Measurements from ENCODE around the gene DOLPP1. TPM values are rescaled to one million over a fixed set of nuclear protein-coding genes. Genes with fewer than 3 reads are reported as not detected.

Gene DOLPP1
- total and polyA plus RNA-seq, 2 of the 8 experiments (the other 6 are each of a cell fraction or from before 2014, with no cell fraction given): 36.0 to 45.3 TPM

GRCh38 chr9:129124506-129125069 is 43.7 kb downstream of the DOLPP1 start:
- H2AFZ ChIP-seq (ENCODE audit: low read length): no peak overlapping the region
- TF ChIP-seq YY1 (IDR thresholded peaks at IDR 0.05; ENCODE audit: low read depth, low read length) (no peak), CTCF (IDR thresholded peaks at IDR 0.05; ENCODE audit: control extremely low read depth in 1 of 3, insufficient read depth in 1 of 3, low read depth in 1 of 3, low read length in 3 of 3) (no peak)

More at GRCh38 chr9:129124506-129125069, 43.7 kb downstream of the DOLPP1 start:
- Histone ChIP-seq H4K91ac (replicated peaks; ENCODE audit: insufficient read length, low read length) (no peak overlapping the region), H2AK5ac (ENCODE audit: low read depth, low read length) (no peak overlapping the region), H3K79me2 (ENCODE audit: control insufficient read depth in 1 of 2, insufficient read depth in 2 of 2, low read length in 2 of 2) (peaks cover 3 to 26% of the 10 kb centered on the region in 2 experiments; a peak in 2 of 4 replicates), H3K9ac (replicated peaks in 1 of 4; ENCODE audit: extremely low read depth in 1 of 4, low read depth in 3 of 4, low read length in 3 of 4) (no peak overlapping the region), H3K36me3 (ENCODE audit: control insufficient read depth in 2 of 4, insufficient read depth in 4 of 4, low read length in 3 of 4) (peaks cover 12 to 53% (median 24%) of the 10 kb centered on the region in 4 experiments; a peak in 5 of 8 replicates), H3K4me2 (ENCODE audit: insufficient read depth in 1 of 2, low read depth in 2 of 2, low read length in 2 of 2) (no peak overlapping the region), H4K20me1 (replicated peaks in 1 of 2; ENCODE audit: control insufficient read depth in 1 of 2, insufficient read depth in 2 of 2, low read length in 2 of 2) (peaks cover 0 to 4% of the 10 kb centered on the region in 2 experiments), H3K23ac (ENCODE audit: insufficient read length) (no peak overlapping the region), H3K23me2 (ENCODE audit: low read depth, low read length) (no peaks in the 10 kb centered on the region), H3K4me3 (ENCODE audit: extremely low read depth in 1 of 4, insufficient read depth in 2 of 4, low read depth in 3 of 4, low read length in 4 of 4) (no peak overlapping the region), H3K4me1 (replicated peaks in 1 of 4; ENCODE audit: control insufficient read depth in 3 of 4, insufficient read depth in 4 of 4, low read length in 3 of 4) (peaks cover 9 to 18% (median 12%) of the 10 kb centered on the region in 4 experiments), H3K18ac (ENCODE audit: extremely low read depth, low read length) (no peak overlapping the region), H4K5ac (ENCODE audit: insufficient read length, low read depth, low read length) (no peak overlapping the region), H3K79me1 (ENCODE audit: low read depth, low read length) (peaks cover 15% of the 10 kb centered on the region), H3K4ac (replicated peaks; ENCODE audit: insufficient read length, low read depth, low read length) (no peak overlapping the region), H4K8ac (ENCODE audit: extremely low read depth, insufficient read depth, low read length) (no peak overlapping the region), H2BK20ac (ENCODE audit: low read length) (no peak overlapping the region), H3K27me3 (replicated peaks in 1 of 4; ENCODE audit: control insufficient read depth in 3 of 4, extremely low read depth in 1 of 4, insufficient read depth in 3 of 4, low read length in 3 of 4) (no peaks in the 10 kb centered on the region), H3K56ac (replicated peaks; ENCODE audit: insufficient read length, low read depth, low read length) (no peak overlapping the region), H3K27ac (ENCODE audit: low read depth, low read length) (no peak overlapping the region), H3K9me3 (ENCODE audit: insufficient read depth in 2 of 2, low read depth in 1 of 2, low read length in 1 of 2) (no peaks in the 10 kb centered on the region), H3K14ac (ENCODE audit: insufficient read length) (no peak overlapping the region), H2BK15ac (ENCODE audit: low read length) (no peak overlapping the region), H2BK5ac (ENCODE audit: low read depth, low read length) (no peak overlapping the region), H2BK12ac (ENCODE audit: low read depth, low read length) (no peak overlapping the region), H2BK120ac (replicated peaks; ENCODE audit: low read depth, low read length) (no peak overlapping the region)
- no peak for DNase-seq (ENCODE audit: low read depth in 1 of 2, low spot score in 2 of 2)
- ChIA-PET POLR2A (ENCODE audit: partially characterized antibody) (interaction anchor here (0.5 to 1.3 kb wide), 3 partner anchors 15 to 101 kb away, joined by 3 read pairs; no protein-coding TSS in a partner anchor), CTCF (ENCODE audit: partially characterized antibody) (interaction anchor here (1.0 to 12.2 kb wide), 4 partner anchors 11 to 196 kb away, joined by 3 to 169 read pairs (median 4); no protein-coding TSS in a partner anchor)
- FAIRE-seq: no peak
- WGBS, 2 experiments (ENCODE audit: extremely low coverage in 1 of 2, insufficient coverage in 1 of 2, insufficient read length in 1 of 2, insufficient replicate concordance in 2 of 2, low coverage in 1 of 2, low lambda C conversion rate in 2 of 2, missing lambda C conversion rate in 1 of 2): 93% methylated on average over 3 of the region's 3 CpGs; no CpG with 5 or more reads in 1 of the 2 experiments

Data from H1 (cell line).